PC-9 (cell line): ENCODE data around the gene RPGRIP1L. TPM values are rescaled to one million over a fixed set of nuclear protein-coding genes. Genes with fewer than 3 reads are reported as not detected.

Source experiments
- BruUV-seq: library from RNA; stranded (reverse); fragments of 400-500 nt; replicated peaks from 2 replicates; lab custom pipeline; 2021; lab: Mats Ljungman, UMichigan
- CTCF ChIA-PET: fragments of 300-600 bp; sonication (Branson Sonifier 250); formaldehyde crosslinking; loops from one replicate; lab custom pipeline; 2022; ENCODE audit warnings: antibody characterized with exemption; lab: Charles Lee
- POLR2A ChIA-PET: fragments of 300-600 bp; sonication (Branson Sonifier 250); formaldehyde crosslinking; loops from one replicate; lab custom pipeline; 2022; ENCODE audit warnings: antibody characterized with exemption; ENCODE audit not compliant: unreplicated experiment; lab: Charles Lee
- DNase-seq, 2 experiments: peaks; one replicate each; pipeline versions ENCODE4 v3.0.0 to v3.0.0-alpha.2; 2015 to 2022; ENCODE audit warnings: mixed read lengths in 1 of 2
- H2AFZ ChIP-seq: fragments of 200-600 bp; sonication (generic); 2 replicates; pipeline ENCODE4 v1.8.1; 2017; ENCODE audit warnings: antibody characterized with exemption
- H3F3A ChIP-seq: fragments of 200-600 bp; sonication (generic); 2 replicates; pipeline ENCODE4 v1.8.1; 2017; ENCODE audit warnings: antibody characterized with exemption, mild to moderate bottlenecking, low read depth; ENCODE audit not compliant: insufficient read depth
- H3K27ac ChIP-seq: fragments of 200-600 bp; sonication (generic); 2 replicates; pipeline ENCODE4 v1.6.1; 2016; ENCODE audit warnings: mixed run types
- H3K27me3 ChIP-seq: fragments of 200-600 bp; sonication (generic); 2 replicates; pipeline ENCODE4 v1.6.1; 2016; ENCODE audit warnings: low read depth, mixed run types; ENCODE audit not compliant: insufficient read depth
- H3K36me3 ChIP-seq: fragments of 200-600 bp; sonication (generic); 2 replicates; pipeline ENCODE4 v1.6.1; 2016; ENCODE audit warnings: low read depth, mixed run types
- H3K4me1 ChIP-seq: fragments of 200-600 bp; sonication (generic); replicated peaks from 2 replicates; pipeline ENCODE4 v1.6.1; 2016; ENCODE audit warnings: mixed run types; ENCODE audit not compliant: insufficient read depth
- H3K4me2 ChIP-seq: fragments of 200-600 bp; sonication (generic); 2 replicates; pipeline ENCODE4 v1.6.1; 2017; ENCODE audit warnings: mixed run types
- H3K4me3 ChIP-seq: fragments of 200-600 bp; sonication (generic); 2 replicates; pipeline ENCODE4 v1.6.1; 2016; ENCODE audit warnings: mixed run types
- H3K79me2 ChIP-seq: fragments of 200-600 bp; sonication (generic); 2 replicates; pipeline ENCODE4 v1.6.1; 2017; ENCODE audit warnings: low read depth, mixed run types
- H3K9me2 ChIP-seq: fragments of 200-600 bp; sonication (generic); 2 replicates; pipeline ENCODE4 v1.8.1; 2017; ENCODE audit warnings: mild to moderate bottlenecking; ENCODE audit not compliant: insufficient read depth
- H3K9me3 ChIP-seq: fragments of 200-600 bp; sonication (generic); 2 replicates; pipeline ENCODE4 v1.8.1; 2016; ENCODE audit warnings: low read depth; ENCODE audit not compliant: insufficient read depth
- H4K20me1 ChIP-seq: fragments of 200-600 bp; sonication (generic); 2 replicates; pipeline ENCODE4 v1.8.1; 2017; ENCODE audit not compliant: insufficient read depth
- CTCF ChIP-seq: fragments of 200-600 bp; sonication (generic); conservative IDR thresholded peaks from 2 replicates; pipeline ENCODE4 v1.6.1; 2017; ENCODE audit warnings: mixed run types, antibody characterized with exemption, mild to moderate bottlenecking, moderate library complexity
- EZH2 ChIP-seq: fragments of 200-600 bp; sonication (generic); IDR thresholded peaks from 2 replicates; pipeline ENCODE4 v1.8.0; 2017; ENCODE audit warnings: antibody characterized with exemption, low read depth
- intact Hi-C: fragments of 100-400 bp; cut with micrococcal nuclease; formaldehyde crosslinking; loops from one replicate; pipeline ENCODE4 v1.10.0; 2022; ENCODE audit not compliant: unreplicated experiment
- total RNA-seq: library from RNA; stranded (reverse); gene quantifications from 2 replicates; pipeline ENCODE4 v1.2.3, GENCODE V29; 2021

RPGRIP1L gene
- total RNA-seq, 1 experiment from 2014 or later = 14.0 TPM

DNA sequence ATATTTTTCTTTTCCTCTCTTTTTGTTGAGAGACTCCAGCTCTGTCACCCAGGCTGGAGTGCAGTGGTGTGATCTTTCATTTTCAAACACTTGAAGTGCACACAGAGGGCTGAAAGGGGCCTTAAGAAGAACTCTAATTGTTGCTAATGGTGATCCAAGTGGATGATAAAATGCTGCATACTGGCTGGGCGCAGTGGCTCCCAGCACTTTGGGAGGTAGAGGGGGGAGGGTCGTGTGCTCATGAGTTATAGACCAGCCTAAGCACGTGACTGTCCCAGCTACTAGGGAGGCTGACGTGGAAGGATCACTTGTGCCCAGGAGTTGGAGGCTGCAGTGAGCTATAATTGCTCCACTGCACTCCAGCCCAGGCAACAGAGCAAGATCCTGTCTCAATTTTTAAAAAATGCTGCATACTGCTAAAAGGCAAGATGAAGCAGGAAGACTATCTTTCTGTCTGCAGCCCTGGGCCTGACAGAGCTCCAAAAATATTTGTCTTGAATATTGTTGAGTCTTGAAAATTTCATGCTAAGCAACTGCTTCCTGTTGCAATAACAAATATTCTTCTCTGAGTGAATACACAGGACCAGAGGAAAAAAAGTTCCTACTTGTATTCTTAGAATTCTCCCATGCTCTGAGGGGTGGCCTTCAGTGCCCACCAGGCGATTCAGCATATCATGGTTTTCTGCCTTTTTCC, 137.0 kb downstream of the RPGRIP1L start:
- intact Hi-C loops = no loop called here
- DNase-seq = no peak
- CTCF ChIA-PET = no interaction called here

DNA sequence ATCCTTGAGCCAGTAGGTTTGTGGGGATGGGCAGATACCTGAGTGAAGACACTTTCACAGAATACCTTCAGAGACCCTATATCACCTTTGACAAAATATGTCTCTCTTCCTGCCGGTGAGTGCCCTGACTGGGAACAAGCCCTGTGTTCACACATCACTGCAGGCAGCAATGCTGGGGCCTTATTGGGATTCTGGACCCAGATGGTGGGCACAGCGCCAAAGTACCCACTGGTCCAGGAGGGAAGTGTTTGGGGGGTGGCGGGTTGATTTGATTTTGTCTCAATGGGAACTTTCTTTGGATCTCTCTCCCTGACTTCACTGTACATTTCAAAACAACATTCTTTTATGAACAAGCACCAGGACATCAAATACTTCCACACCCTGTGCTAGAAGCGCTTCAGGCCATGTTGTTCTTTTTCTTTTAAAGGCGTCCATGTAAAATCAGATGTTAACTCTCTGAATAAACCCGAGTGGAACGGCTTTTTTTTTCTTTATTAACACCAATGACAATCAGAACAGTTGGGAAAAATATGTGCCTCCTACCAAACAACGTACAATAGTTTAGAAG, 138.3 kb downstream of the RPGRIP1L start:
- Histone ChIP-seq H3K36me3 (no peaks in the 10 kb centered on the region), H3F3A (no peaks in the 10 kb centered on the region), H2AFZ (no peak overlapping the region), H3K4me3 (no peak overlapping the region), H3K4me2 (no peak overlapping the region), H3K9me2 (no peaks in the 10 kb centered on the region), H3K27me3 (no peaks in the 10 kb centered on the region), H3K4me1 (no peaks in the 10 kb centered on the region), H4K20me1 (no peaks in the 10 kb centered on the region), H3K79me2 (no peaks in the 10 kb centered on the region), H3K27ac (no peak overlapping the region), H3K9me3 (no peaks in the 10 kb centered on the region)
- intact Hi-C loops = no loop called here
- ChIA-PET CTCF (no interaction called here), POLR2A (no interaction called here)
- BruUV-seq = no TSS peak
- DNase-seq = no peak
- no peak for TF ChIP-seq CTCF
- no peak for TF ChIP-seq EZH2

More for the DNA sequence above, 137.0 kb downstream of the RPGRIP1L start:
- H4K20me1 ChIP-seq = no peaks in the 10 kb centered on the region
- no peak overlapping the region for H2AFZ ChIP-seq
- H3K4me3 ChIP-seq = no peak overlapping the region
- H3K9me2 ChIP-seq = no peaks in the 10 kb centered on the region
- POLR2A ChIA-PET = no interaction called here
- no peak overlapping the region for H3K4me2 ChIP-seq
- TF ChIP-seq EZH2 = no peak
- no peak for TF ChIP-seq CTCF
- H3K36me3 ChIP-seq = no peaks in the 10 kb centered on the region
- no peaks in the 10 kb centered on the region for H3K79me2 ChIP-seq
- BruUV-seq = no TSS peak
- no peak overlapping the region for H3K27ac ChIP-seq
- peaks cover 4% of the 10 kb centered on the region for H3K9me3 ChIP-seq
- H3K4me1 ChIP-seq = no peaks in the 10 kb centered on the region
- no peaks in the 10 kb centered on the region for H3K27me3 ChIP-seq
- no peaks in the 10 kb centered on the region for H3F3A ChIP-seq

DNA sequence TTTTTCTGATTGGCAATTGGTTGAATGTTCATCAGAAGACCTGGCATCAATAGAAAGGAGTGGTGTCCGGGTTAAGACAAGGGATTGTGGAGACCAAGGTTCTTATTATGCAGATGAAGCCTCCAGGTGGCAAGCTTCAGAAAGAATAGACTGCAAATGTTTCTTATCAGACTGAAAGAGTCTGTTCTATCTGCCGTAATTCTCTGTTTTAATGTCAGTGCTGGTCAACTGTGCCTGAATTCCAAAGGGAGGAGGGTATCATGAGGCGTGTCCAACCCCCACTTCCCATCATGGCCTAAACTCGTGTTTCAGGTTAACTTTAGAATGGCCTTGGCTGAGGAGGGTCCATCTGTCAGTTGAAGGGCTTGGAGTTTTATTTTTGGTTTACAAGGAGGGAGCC, 140.2 kb downstream of the RPGRIP1L start:
- no peaks in the 10 kb centered on the region for H3K9me2 ChIP-seq
- no peak overlapping the region for H3K4me3 ChIP-seq
- no peaks in the 10 kb centered on the region for H3K9me3 ChIP-seq
- no peak overlapping the region for H3K27ac ChIP-seq
- H3K36me3 ChIP-seq = no peaks in the 10 kb centered on the region
- no TSS peak for BruUV-seq
- TF ChIP-seq EZH2 (no peak), CTCF (no peak)
- no peak for DNase-seq
- H2AFZ ChIP-seq = no peak overlapping the region
- H3K4me2 ChIP-seq = no peak overlapping the region
- H3F3A ChIP-seq = no peaks in the 10 kb centered on the region
- intact Hi-C loops = no loop called here
- H3K79me2 ChIP-seq = no peaks in the 10 kb centered on the region
- ChIA-PET CTCF (no interaction called here), POLR2A (no interaction called here)
- H3K27me3 ChIP-seq = no peaks in the 10 kb centered on the region
- H4K20me1 ChIP-seq = no peaks in the 10 kb centered on the region
- H3K4me1 ChIP-seq = no peaks in the 10 kb centered on the region
